AG09309 (cell line): ENCODE data around the gene SIDT2.
A peak's percentile ranks its signal among the peaks of the same experiment; 100 is the strongest.

Experiments used
- DNase-seq: peaks from one replicate; pipeline ENCODE4 v3.0.0-alpha.2; 2010; ENCODE audit warnings: low read depth
- H3K4me3 ChIP-seq: 2 replicates; pipeline ENCODE4 v1.5.1; 2011; ENCODE audit warnings: mild to moderate bottlenecking, low read depth, low read length, moderate library complexity; ENCODE audit not compliant: control insufficient read depth
- TF ChIP-seq, protein P1 (sequence below): IDR thresholded peaks from 2 replicates; pipeline ENCODE4 v1.5.1; 2011; ENCODE audit warnings: mild to moderate bottlenecking, low read depth, low read length, inconsistent platforms; ENCODE audit not compliant: insufficient read depth, control insufficient read depth; ENCODE audit errors: missing control alignments

SIDT2 gene

DNA sequence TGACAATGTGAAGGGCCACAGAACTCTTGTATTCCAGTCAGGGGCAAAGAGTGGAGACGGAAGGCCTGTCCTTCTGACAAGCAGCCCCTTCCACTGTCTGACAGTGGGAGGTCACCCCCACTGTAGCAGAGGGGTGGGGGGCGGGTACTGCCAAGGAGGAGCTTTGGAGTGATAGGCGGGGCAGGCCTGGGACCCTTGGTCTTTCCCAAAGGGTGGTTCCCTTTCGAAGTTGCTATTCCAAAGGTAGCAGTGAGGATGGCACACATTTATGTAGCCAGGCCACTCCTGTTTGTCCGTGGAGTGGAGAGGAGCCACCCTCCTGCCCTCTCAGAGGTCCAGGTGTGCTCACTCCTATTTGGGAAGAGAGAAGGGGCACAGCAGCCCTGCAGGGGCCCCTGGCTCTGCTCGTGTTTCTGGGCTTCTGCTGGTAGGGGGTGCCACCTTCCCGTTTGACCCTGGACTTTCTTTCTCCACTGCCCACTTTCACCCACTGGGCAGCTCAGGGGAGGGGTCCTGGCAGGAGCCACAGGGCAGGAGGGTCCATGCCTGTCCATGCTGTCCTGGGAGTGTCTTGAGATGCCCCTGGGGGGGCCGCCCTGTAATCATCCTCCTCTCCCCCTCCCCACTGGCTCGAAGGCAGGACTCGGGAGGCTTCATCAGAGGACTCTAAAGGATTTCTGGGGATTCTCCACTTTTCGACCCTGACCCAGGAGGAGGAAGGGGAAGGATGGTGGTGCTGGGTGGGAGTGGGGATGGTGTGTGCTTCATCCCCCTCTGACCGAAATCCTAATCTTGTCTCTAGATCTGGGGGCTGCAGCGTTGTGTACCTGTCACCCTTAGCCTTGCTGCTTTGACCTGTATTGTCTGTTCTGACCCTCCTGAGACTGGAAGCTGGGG lies 21.6 kb downstream of the SIDT2 start:
- H3K4me3 ChIP-seq: peak overlapping the region; percentile 63

DNA sequence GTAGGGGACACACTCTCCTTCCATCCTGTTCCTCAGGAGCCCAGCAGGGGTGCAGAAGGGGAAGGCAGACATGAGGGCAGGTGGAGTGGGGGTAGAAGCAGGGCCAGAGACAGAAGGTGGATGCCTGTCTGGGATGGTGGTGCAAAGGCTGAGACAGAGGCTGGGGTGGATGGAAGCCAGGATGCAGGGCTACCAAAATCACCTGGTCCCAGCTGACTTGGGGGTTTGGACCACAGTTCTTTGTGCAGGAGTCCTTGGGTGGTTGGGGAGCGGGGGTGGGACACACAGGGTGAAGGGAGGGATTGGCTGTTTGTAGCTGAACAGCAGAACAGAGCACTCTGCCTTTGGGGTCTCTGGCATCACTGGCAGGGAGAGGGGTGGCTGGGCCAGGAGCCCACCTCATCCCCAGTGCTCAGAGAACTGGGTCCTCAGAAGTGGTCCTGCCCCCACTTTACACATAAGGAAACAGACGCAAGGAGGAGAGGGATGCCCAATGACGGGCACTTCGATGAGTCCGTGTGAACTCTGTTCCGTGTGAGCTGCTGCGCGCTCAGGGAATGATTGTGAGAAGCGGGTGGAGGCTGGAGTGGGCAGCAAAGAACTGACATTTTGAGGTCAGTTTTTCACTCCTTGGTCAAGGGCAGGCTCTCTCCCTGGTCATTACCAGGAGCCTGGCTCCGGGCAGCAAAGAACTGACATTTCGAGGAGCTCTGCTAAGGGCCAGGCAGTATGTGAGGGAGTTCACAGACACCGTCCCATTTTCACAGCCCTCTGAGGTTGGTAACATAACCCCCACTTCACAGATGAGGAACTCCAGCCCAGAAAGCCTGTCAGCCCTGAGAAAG lies 22.5 kb downstream of the SIDT2 start:
- TF ChIP-seq, protein P1, sequence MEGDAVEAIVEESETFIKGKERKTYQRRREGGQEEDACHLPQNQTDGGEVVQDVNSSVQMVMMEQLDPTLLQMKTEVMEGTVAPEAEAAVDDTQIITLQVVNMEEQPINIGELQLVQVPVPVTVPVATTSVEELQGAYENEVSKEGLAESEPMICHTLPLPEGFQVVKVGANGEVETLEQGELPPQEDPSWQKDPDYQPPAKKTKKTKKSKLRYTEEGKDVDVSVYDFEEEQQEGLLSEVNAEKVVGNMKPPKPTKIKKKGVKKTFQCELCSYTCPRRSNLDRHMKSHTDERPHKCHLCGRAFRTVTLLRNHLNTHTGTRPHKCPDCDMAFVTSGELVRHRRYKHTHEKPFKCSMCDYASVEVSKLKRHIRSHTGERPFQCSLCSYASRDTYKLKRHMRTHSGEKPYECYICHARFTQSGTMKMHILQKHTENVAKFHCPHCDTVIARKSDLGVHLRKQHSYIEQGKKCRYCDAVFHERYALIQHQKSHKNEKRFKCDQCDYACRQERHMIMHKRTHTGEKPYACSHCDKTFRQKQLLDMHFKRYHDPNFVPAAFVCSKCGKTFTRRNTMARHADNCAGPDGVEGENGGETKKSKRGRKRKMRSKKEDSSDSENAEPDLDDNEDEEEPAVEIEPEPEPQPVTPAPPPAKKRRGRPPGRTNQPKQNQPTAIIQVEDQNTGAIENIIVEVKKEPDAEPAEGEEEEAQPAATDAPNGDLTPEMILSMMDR: peak; percentile 2
- peak overlapping the region; percentile 63 for H3K4me3 ChIP-seq
- DNase-seq: no peak

More for the DNA sequence above, 21.6 kb downstream of the SIDT2 start:
- DNase-seq: no peak
- TF ChIP-seq, protein P1: no peak

DNA sequence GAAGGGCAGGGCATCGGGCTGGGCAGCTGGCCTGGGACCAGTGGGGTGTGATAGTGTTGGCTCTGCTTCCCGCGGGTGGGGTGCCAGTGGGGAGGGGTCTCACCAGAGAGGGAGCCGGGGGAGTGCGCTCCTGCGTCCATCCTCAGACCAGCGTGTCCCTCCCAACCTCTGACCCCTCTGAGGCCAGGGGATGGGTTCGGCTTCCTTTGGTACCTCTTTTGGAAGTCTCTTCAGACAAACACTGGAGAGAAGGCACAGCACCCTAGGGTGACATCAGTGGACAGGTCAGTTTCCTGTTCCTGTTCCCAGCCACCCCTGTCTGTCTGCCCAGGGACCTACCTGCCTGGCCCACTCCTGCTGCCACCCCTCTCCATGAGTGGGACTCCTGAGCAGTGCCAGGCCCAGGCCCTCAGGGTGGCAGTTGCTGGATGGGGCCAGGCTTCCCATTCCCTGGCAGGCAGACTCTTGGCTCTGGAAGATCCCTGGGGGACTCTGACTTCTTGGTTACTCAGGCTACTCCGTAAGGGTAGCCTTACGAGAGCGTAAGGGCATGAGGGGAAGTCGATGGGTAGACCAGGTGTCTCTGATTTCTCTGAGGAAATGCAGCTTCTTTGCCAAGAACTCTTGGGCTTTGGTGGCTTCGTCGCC lies 23.2 kb downstream of the SIDT2 start:
- TF ChIP-seq, protein P1: no peak
- peak overlapping the region; percentile 63 for H3K4me3 ChIP-seq
- DNase-seq: no peak

DNA sequence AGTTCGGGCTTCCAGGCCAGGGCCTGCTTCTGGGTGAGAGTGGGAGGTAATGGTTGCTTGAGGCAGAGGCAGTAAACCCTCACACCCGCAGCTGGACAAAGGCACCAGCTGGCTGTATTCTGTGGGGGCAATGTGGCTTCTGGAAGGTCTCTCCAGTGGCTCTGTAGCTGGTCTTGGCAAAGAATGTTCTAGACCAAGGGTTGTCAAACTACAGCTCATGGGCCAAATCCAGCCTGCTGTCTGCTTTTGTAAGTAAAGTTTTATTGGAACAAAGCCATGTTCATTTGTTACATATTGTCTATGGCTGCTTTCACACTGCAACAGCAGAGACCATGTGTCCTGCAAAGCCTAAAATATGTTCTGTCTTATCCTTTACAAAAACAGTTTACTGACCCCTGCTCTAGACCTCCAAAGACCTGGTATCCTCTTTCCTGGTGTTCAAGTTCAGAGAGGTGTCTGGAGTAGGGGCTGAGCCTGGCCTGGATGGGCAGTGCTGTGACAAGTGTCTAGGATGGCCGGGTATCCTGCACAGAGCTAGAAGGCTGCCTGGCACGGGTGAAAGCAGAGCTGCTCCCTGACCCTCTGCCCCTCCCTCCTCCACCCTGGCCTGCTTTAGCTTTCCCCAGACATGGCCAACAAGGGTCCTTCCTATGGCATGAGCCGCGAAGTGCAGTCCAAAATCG lies 24.0 kb downstream of the SIDT2 start:
- H3K4me3 ChIP-seq: peak overlapping the region; percentile 63
- DNase-seq: no peak

DNA sequence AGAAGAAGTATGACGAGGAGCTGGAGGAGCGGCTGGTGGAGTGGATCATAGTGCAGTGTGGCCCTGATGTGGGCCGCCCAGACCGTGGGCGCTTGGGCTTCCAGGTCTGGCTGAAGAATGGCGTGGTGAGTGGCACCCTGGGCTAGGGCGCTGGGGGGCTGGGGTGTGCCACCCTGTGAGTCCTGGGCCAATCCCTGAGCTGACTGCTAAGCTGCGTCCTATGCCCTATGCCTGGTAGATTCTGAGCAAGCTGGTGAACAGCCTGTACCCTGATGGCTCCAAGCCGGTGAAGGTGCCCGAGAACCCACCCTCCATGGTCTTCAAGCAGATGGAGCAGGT lies 24.5 kb downstream of the SIDT2 start:
- no peak for DNase-seq
- H3K4me3 ChIP-seq: no peak overlapping the region
- TF ChIP-seq, protein P1: no peak

More for the DNA sequence above, 24.0 kb downstream of the SIDT2 start:
- TF ChIP-seq, protein P1: no peak
